ENCODE data around the gene B3GALT2.
"Not testable (repeated sequence)": the region's sequence is repeated elsewhere in the genome, so short reads cannot be mapped to it uniquely, and the experiment has no call there.

Gene B3GALT2, protein sequence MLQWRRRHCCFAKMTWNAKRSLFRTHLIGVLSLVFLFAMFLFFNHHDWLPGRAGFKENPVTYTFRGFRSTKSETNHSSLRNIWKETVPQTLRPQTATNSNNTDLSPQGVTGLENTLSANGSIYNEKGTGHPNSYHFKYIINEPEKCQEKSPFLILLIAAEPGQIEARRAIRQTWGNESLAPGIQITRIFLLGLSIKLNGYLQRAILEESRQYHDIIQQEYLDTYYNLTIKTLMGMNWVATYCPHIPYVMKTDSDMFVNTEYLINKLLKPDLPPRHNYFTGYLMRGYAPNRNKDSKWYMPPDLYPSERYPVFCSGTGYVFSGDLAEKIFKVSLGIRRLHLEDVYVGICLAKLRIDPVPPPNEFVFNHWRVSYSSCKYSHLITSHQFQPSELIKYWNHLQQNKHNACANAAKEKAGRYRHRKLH

DNA sequence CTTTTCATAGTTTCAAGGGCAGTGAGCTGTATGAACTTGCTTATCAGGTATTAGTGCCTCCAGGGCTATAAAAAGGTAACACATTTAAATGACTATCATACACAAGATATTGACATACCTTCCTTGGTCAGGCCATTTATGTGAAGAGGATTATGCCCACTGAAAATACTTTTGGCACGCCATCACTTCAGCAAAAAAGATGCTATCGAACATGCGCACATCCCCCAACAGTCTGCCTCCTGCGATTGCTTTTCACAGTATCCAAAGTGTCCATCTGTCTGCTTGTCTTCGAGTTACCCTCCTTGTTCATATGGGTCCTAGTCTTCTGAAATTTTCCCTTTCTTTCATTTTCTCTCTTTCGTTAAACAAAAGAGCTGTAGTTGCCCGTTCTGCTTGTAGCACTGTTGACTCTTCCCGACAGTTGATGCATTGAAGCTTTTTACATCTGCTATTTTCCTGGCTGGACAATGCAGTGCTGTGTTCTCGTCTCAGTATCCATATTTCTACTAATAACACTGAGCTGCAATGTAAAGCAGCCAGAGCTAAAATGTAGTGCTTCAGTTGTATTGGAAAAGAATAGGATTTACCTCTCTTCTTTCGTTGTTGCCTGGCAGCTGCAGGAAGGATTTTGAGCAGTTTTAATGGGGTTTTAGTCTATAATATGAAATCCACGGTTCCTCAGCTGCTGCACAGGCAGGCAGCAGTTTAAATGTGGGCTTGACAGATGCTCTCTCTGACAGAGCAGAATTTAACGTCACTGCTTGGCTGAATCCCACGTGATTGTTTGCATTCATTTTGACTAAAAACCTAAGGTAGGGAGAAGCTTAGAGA is at the start of gene B3GALT2:
B3GALT2 (minus strand) TSS at position 713 of the 831 bp plus-strand sequence. CDS start 5,051 bp downstream, outside the sequence.
- DNase-seq = no peak

GRCh38 chr1:193234530-193234929 is 48.1 kb upstream of the B3GALT2 start:
- no peak for DNase-seq

- DNase-seq = not testable (repeated sequence)
Measured at GRCh38 chr1:193231146-193231545, 44.7 kb upstream of the B3GALT2 start.

GRCh38 chr1:193229136-193229535 is 42.7 kb upstream of the B3GALT2 start:
- no peak for DNase-seq

GRCh38 chr1:193222056-193222615 is 35.7 kb upstream of the B3GALT2 start:
- no peak for DNase-seq

- DNase-seq = no peak
Measured at GRCh38 chr1:193221651-193222050, 35.2 kb upstream of the B3GALT2 start.

GRCh38 chr1:193219391-193219790 is 33.0 kb upstream of the B3GALT2 start:
- DNase-seq = no peak

- DNase-seq = no peak
Measured at GRCh38 chr1:193216920-193217319, 30.5 kb upstream of the B3GALT2 start.

DNA sequence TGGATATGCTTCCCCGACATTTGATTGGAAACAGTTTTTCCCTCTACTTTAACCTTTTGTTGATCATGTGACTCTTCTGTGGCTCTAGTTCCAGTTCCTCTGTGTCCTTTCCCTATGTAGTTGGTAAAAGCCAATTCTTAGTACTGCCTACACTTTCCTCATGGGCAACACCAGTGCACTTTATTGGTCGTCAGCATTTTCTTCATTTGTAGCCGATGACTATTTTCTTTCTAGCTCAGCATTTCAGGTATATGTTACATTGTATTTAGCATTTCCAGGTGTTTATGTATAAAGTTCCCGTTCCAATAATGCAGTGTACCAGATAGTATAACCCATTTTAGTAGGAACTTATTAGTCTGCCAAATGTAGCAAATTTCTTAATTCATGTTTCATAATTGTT is 27.6 kb upstream of the B3GALT2 start:
- DNase-seq = no peak

DNA sequence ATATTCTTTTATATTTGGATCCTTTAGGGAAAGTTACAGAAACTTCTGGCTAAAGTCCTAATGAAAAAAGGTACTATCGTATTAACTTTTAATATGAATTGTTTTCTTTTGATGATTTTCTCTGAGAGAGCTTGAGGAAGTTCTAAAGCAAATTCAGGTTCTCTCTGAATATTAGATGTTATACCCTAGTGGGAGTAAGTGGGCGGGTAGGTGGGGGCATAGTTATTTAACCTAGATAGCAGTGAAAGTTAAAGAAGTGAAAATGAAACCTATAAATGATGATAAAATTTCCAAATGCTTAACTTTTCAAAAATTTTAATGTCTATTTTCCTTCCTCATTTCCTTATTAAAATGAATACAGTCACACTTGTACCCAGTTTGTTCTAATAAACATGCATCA is 26.2 kb upstream of the B3GALT2 start:
- DNase-seq = no peak

GRCh38 chr1:193211539-193211938 is 25.1 kb upstream of the B3GALT2 start:
- no peak for DNase-seq

DNA sequence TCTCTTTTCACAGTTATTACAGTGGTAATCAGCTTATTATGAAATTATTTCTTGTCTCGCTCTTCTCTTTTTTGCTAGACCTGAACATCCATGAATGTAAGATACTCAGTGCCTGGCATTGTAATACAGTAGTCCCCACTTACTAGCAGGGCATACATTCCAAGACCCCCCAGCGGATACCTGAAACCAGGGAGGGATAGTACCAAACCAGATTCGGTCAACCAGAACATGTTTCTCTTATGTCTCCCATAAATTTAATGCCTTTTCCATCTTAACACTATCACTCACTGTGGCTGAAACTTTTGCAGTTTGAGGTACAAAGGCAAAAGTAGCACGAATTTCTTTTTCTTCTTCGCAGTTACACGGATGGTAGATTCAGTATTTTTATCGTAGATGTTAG is 24.6 kb upstream of the B3GALT2 start:
- DNase-seq = no peak

DNA sequence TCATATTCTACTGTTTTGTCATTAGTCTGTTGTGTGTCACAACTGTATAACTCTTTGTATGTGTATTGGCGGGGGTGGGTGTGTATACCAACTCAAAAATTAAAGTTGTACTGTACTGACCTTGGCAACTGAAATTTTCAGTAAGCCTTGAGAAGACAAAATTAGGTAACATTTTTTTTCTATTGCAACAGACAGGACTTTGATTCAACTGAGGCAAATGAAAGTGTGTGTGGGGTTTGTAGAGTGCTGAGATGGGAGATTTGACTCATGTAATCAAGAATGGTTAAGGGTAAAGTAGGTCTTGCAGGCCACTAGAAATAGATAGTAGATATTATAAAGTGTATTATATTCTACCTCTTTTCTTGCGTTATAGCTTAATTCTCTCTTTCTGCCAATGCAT is 14.6 kb upstream of the B3GALT2 start:
- DNase-seq = no peak

GRCh38 chr1:193199940-193200339 is 13.5 kb upstream of the B3GALT2 start:
- no peak for DNase-seq

DNA sequence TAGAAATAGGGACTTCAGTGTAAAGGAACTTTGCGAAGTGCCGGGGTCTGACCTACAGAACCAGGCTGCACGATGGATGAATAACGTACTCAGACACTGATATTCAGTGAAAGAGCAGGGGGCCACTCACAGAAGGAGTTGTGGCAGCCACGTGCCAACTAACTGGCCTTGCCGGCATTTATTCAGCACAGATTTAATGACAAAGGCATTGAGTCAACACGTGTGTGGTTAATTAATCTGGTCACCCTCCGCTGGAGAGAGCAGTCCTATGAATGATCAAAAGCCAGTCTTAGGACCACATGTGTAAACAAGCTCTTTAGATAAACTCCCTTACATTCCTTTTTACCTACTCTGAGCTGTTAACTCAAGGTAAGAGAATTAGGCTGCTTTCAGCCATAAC is 6.2 kb upstream of the B3GALT2 start:
- no peak for DNase-seq

DNA sequence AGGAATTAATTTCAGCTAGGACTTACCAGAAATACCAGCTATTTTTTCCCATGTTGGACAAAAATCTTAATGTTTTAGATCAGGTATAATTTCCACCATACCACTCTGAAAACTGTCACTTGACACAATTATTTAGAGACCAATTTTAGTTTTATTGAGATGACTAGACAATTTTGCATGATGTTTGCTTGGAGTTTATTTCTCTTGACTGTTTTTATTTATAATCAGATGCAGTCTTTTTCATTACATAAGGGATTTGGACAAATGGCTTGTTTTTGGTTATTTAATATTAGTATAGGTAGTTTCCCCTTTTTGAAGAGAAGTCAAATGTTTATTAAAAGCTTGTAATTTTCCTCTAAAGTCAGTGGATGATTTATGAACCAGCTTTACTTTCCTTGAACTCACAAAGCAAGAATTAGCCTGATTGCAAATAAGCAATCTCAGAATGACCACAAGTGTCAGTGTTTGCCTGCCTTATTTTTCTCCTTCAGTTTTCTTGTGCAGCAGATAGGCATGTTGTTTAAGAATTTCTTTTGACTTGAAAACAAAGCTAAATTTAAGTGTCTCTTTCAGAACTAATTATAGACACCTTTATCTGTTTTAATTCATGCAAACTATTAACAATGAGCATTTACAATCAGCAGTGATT is 3.8 kb upstream of the B3GALT2 start:
- DNase-seq = no peak

- DNase-seq = no peak
Measured at GRCh38 chr1:193189442-193190095, 3.2 kb upstream of the B3GALT2 start.

DNA sequence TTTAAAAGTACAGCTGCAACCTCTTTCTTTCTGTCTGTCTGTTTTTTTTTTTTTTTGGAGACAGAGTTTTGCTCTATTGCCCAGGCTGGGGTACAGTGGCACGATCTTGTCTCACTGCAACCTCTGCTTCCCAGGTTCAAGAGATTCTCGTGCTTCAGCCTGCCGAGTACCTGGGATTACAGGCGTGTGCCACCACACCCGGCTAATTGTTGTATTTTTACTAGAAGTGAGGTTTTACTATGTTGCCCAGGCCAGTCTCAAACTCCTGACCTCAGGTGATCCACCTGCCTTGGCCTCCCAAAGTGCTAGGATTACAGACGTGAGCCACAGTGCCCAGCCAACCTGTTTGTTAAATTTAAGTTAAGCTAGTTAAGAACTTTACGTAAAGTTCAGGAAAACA is 2.5 kb upstream of the B3GALT2 start:
- not testable (repeated sequence) for DNase-seq

- no peak for DNase-seq
Measured at GRCh38 chr1:193187114-193187513, 701 bp upstream of the B3GALT2 start.

DNA sequence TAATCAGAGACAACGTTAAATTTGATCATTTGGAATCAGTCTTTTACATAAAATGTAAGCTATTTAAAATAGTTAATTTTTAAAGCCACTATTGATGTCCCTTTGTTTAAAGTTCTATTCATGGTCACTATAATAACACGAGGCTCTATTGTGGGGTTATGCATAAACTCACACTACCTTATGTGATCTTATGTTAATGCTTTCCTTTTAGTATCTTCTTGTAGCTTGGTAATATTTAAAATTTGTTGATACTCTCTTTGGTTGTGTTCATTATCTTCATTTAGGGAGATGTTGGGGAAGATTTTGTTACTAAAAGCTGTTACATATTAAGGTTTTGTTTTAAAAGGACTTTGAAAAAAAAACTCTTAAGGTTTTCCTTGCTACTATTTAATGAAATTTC is 1.2 kb downstream of the B3GALT2 start:
- DNase-seq = no peak

GRCh38 chr1:193184776-193185175 is 1.6 kb downstream of the B3GALT2 start:
- DNase-seq = no peak

- no peak for DNase-seq
Measured at GRCh38 chr1:193183019-193183627, 3.3 kb downstream of the B3GALT2 start.

All from activated naive CD4-positive, alpha-beta T cell treated with Interleukin-2 at 50 U/mL for 16 hours (primary cell).